Psoas muscle (tissue), 8 donors: ENCODE results near the gene RTP2. TPM values are rescaled to one million over a fixed set of nuclear protein-coding genes. Genes with fewer than 3 reads are reported as not detected.

Experiments
- ATAC-seq, 4 donors: fragments of 200-7000 bp; cut with Tn5 transposase; one replicate each; pipeline ENCODE4 v1.9.1; 2020; ENCODE audit warnings: moderate library complexity in 3 of 4, mild to moderate bottlenecking in 2 of 4
- DNase-seq, 2 donors: peaks; one replicate each; pipeline ENCODE4 v3.0.0-alpha.2; 2020
- H3K27ac ChIP-seq: fragments of 200-600 bp; one replicate; pipeline ENCODE4 v1.8.0; 2022
- H3K27me3 ChIP-seq, 3 donors: fragments of 200-600 bp in 1 of 3; one replicate each; pipeline versions ENCODE4 v1.6.1 to v1.8.0; 2013 to 2022; ENCODE audit warnings: low read length in 2 of 3, mild to moderate bottlenecking in 2 of 3, moderate library complexity in 1 of 3; ENCODE audit not compliant: insufficient read depth in 3 of 3
- H3K36me3 ChIP-seq, 2 donors: fragments of 200-600 bp in 1 of 2; one replicate each; pipeline versions ENCODE4 v1.6.1 to v1.8.0; 2013 to 2022; ENCODE audit warnings: low read depth in 1 of 2, mild to moderate bottlenecking in 1 of 2, moderate library complexity in 1 of 2; ENCODE audit not compliant: insufficient read depth in 1 of 2
- H3K4me1 ChIP-seq: fragments of 200-600 bp; one replicate; pipeline ENCODE4 v1.8.0; 2022
- H3K4me3 ChIP-seq: fragments of 200-600 bp; one replicate; pipeline ENCODE4 v1.8.0; 2022; ENCODE audit warnings: mild to moderate bottlenecking
- H3K9me3 ChIP-seq: fragments of 200-600 bp; one replicate; pipeline ENCODE4 v1.8.0; 2022
- WGBS, 3 donors: extraction: QIAGEN DNeasy Blood & Tissue Kit; methylation state at CpG; one replicate each; pipeline versions ENCODE4 v1.1.6 to v1.1.7; 2013; 5-methylcytosine and 5-hydroxymethylcytosine counted together
- intact Hi-C, 2 donors: fragments of 100-400 bp; cut with DNase I; formaldehyde crosslinking; loops; one replicate each; pipeline versions ENCODE4 v1.11.0 to v1.14.2; 2022
- polyA plus RNA-seq, 3 donors: library from polyadenylated mRNA; stranded (reverse); fragments of 200-250 nt; gene quantifications; one replicate each; pipeline ENCODE4 v1.2.3, GENCODE V29; 2013
- total RNA-seq, 4 donors: library from RNA; stranded (reverse); fragmentation: NEBNext Ultra II Directional in 2 of 4; extraction: Animal tissue kit (Norgen Biotek cat#: 25700) in 2 of 4; gene quantifications; one replicate each; pipeline versions ENCODE4 v1.2.1 to v1.2.4, GENCODE V29; 2021 to 2023
- TF ChIP-seq, protein P1 (sequence below): fragments of 200-600 bp; IDR thresholded peaks from one replicate; pipeline ENCODE4 v1.8.0; 2022; ENCODE audit warnings: antibody characterized with exemption
- donor health status: healthy with polysubstance abuse.
- donor health status: DM: no; HTN: no; CAD: no; lungs with moderate emphysema.
- donor health status: Bipolar disorder and iron deficiency.
- donor health status: healthy.
- donor health status: DM: yes; HTN: yes; CAD: no.
- donor health status: DM: no; HTN: no; CAD: no.
- donor health status: DM: no; HTN: no; CAD: no.
- donor health status: DM: yes; HTN: yes; CAD: no.

RTP2 gene
- total and polyA plus RNA-seq, 7 donors: 0.08 to 4.0 (median 0.32) TPM; not detected in 2

DNA sequence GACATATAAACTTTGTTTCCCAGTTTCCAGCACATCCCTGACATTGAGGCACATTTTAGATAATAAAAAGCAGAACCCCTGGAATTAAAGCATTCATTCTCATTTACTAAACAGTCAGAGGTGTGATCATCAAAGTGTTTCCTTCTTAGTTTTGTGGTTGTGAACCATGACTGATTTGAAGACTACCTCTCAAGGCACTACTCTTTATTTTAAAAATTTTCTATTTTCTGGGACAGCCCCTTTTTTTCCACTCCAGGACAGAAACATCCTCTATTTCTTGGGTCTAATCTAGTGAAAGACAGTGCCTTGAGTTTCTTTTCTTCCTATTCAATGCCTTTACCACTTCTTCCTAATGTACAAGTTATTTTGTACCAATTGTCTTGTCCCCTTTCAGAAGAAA, 37.3 kb downstream of the RTP2 start:
- Histone ChIP-seq H3K27ac (no peak overlapping the region), H3K27me3 (peaks cover 0 to 20% (median 1%) of the 10 kb centered on the region in 3 donors), H3K4me3 (no peak overlapping the region), H3K4me1 (no peaks in the 10 kb centered on the region), H3K9me3 (no peaks in the 10 kb centered on the region), H3K36me3 (no peaks in the 10 kb centered on the region)
- TF ChIP-seq, protein P1, sequence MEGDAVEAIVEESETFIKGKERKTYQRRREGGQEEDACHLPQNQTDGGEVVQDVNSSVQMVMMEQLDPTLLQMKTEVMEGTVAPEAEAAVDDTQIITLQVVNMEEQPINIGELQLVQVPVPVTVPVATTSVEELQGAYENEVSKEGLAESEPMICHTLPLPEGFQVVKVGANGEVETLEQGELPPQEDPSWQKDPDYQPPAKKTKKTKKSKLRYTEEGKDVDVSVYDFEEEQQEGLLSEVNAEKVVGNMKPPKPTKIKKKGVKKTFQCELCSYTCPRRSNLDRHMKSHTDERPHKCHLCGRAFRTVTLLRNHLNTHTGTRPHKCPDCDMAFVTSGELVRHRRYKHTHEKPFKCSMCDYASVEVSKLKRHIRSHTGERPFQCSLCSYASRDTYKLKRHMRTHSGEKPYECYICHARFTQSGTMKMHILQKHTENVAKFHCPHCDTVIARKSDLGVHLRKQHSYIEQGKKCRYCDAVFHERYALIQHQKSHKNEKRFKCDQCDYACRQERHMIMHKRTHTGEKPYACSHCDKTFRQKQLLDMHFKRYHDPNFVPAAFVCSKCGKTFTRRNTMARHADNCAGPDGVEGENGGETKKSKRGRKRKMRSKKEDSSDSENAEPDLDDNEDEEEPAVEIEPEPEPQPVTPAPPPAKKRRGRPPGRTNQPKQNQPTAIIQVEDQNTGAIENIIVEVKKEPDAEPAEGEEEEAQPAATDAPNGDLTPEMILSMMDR: no peak
- DNase-seq (no peak), ATAC-seq (no peak)
- intact Hi-C loops: no loop called here

DNA sequence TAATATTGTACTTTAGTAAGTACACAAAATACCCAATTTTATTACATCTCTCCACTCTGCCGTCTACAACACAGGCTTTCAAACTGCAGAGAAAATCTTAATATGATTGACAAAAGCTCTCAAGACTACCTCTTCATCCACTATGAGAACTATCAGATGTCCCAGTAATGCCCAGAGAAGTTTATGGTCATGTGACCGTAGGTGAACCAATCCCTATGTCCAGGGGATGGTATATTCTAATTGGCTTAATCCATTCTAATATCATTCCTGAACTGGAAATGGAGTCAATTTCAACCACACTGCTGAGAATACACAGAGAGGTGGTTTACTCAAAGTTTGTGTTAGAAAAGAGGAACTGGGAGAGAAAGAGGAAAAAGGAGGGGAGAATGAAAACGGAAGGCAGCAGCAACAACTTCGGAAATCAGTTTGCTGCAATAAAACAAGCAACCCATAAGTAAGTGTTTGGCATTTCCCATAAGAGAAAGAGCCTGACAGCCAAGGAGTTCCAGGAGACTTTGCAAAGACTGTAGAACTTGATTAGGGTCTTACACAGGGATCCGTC, 39.4 kb downstream of the RTP2 start:
- WGBS, 3 donors: 79 to 81% (median 80%) methylated on average over 5 of the region's 5 CpGs

DNA sequence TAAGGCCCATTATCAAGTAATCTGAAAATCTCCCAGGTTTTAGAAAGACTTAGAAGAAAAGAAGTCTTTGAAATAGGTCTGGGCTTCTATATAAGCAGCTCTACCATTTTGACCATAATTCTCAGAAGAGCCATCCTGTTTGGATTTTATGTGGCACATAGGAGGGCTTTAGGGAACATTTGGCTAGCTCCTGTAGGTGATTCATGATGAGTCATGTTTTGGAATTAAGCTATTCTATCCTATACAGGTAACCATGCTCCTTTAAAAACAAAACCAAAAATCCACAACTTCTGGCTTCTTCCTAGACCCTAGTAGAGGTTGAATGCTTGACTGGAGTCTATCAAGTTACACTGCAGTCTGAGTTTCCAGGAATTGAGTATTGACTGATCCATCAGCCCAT, 41.1 kb downstream of the RTP2 start:
- Histone ChIP-seq H3K4me3 (no peak overlapping the region), H3K27me3 (peaks cover 0 to 7% (median 0%) of the 10 kb centered on the region in 3 donors), H3K27ac (no peak overlapping the region), H3K9me3 (no peaks in the 10 kb centered on the region), H3K36me3 (no peaks in the 10 kb centered on the region), H3K4me1 (no peaks in the 10 kb centered on the region)
- DNase-seq: no peak
- intact Hi-C loops: no loop called here
- no peak for ATAC-seq
- TF ChIP-seq, protein P1: no peak

More for the DNA sequence above, 39.4 kb downstream of the RTP2 start:
- TF ChIP-seq, protein P1: no peak
- intact Hi-C loops: no loop called here
- Histone ChIP-seq H3K9me3 (no peaks in the 10 kb centered on the region), H3K4me1 (no peaks in the 10 kb centered on the region), H3K27ac (no peak overlapping the region), H3K4me3 (no peak overlapping the region), H3K27me3 (peaks cover 0 to 12% (median 0%) of the 10 kb centered on the region in 3 donors), H3K36me3 (no peaks in the 10 kb centered on the region)
- ATAC-seq (no peak), DNase-seq (no peak)

DNA sequence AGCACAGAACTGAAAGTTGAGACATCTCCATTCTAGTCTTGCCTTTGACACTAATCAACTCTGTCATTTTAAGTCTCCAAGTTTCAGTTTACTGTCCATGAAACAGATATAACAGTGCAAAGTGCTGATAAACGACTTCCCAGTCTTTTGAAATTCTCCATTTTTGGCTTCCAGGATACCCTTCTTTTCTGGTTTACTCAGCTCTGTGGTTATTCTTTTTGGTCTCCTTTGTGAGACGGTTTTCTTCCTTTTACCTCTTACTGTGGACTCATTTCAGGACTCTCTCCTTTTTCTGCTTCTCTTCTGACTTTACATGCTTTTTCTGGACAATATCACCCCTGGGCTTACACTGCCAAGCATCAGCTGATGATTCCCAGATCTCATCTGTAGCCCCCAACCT, 51.1 kb downstream of the RTP2 start:
- H3K4me1 ChIP-seq: no peaks in the 10 kb centered on the region
- 53 to 56% (median 54%) methylated on average over 2 of the region's 2 CpGs for WGBS, 3 donors
- ATAC-seq: no peak
- H3K9me3 ChIP-seq: no peaks in the 10 kb centered on the region
- no peak overlapping the region for H3K27ac ChIP-seq
- TF ChIP-seq, protein P1: no peak
- no peak overlapping the region for H3K4me3 ChIP-seq
- peaks cover 0 to 13% (median 0%) of the 10 kb centered on the region in 3 donors for H3K27me3 ChIP-seq
- intact Hi-C loops: no loop called here
- no peak for DNase-seq
- H3K36me3 ChIP-seq: no peaks in the 10 kb centered on the region

Other genes starting within 250 kb of the RTP2 start
- not detected for gene SST, start 32.2 kb downstream of the RTP2 start, total RNA-seq
- under 1 TPM in 2 of 3 donors, not detected in 1; 0.23 to 0.85 TPM for gene SST, start 32.2 kb downstream of the RTP2 start, polyA plus RNA-seq
- 100 to 1,000 TPM; 235 to 524 (median 312) TPM for gene BCL6, start 42.9 kb upstream of the RTP2 start, total RNA-seq
- 100 to 1,000 TPM in 2 of 3 donors, 10 to 100 TPM in 1; 43.2 to 276 (median 172) TPM for gene BCL6, start 42.9 kb upstream of the RTP2 start, polyA plus RNA-seq